Measurements from ENCODE around the gene TAS1R2. TPM values are rescaled to one million over a fixed set of nuclear protein-coding genes. Genes with fewer than 3 reads are reported as not detected.
"Not testable (repeated sequence)": the region's sequence is repeated elsewhere in the genome, so short reads cannot be mapped to it uniquely, and the experiment has no call there.

Gene TAS1R2
- total RNA-seq, 1 experiment from 2014 or later = not detected

- Histone ChIP-seq H2BK12ac (ENCODE audit: insufficient read length, low read depth, low read length) (no peak overlapping the region), H3K9me3 (ENCODE audit: control insufficient read depth, low read depth, low read length) (no peaks in the 10 kb centered on the region), H4K8ac (replicated peaks; ENCODE audit: insufficient read length, low read depth, low read length) (no peak overlapping the region), H3K23me2 (ENCODE audit: insufficient read length, low read depth, low read length, poor library complexity, severe bottlenecking) (no peaks in the 10 kb centered on the region), H4K5ac (ENCODE audit: insufficient read length, low read depth, low read length) (no peak overlapping the region), H3K14ac (ENCODE audit: insufficient read depth, low read length) (no peak overlapping the region), H3K4me2 (ENCODE audit: insufficient read depth, insufficient read length, low read length) (no peak overlapping the region), H4K91ac (ENCODE audit: insufficient read length, low read depth, low read length) (no peak overlapping the region), H4K20me1 (ENCODE audit: control insufficient read depth, insufficient read depth, insufficient read length) (no peaks in the 10 kb centered on the region), H2AFZ (ENCODE audit: low read length) (no peak overlapping the region), H3K27me3 (ENCODE audit: insufficient read depth, low read length) (no peaks in the 10 kb centered on the region), H2BK20ac (ENCODE audit: low read depth, low read length, poor library complexity, severe bottlenecking) (no peak overlapping the region), H2AK5ac (ENCODE audit: insufficient read length, low read length) (no peak overlapping the region), H3K27ac (ENCODE audit: insufficient read length, low read depth, low read length) (no peak overlapping the region), H3K79me2 (ENCODE audit: insufficient read depth, low read length) (no peaks in the 10 kb centered on the region), H2BK15ac (ENCODE audit: low read depth, low read length) (no peak overlapping the region), H3K23ac (ENCODE audit: insufficient read length, low read depth, low read length) (no peak overlapping the region), H3T11ph (ENCODE audit: low read length) (no peak overlapping the region), H3K4ac (ENCODE audit: low read depth, low read length) (no peak overlapping the region), H2BK120ac (ENCODE audit: low read depth, low read length, poor library complexity, severe bottlenecking) (no peak overlapping the region), H3K9ac (ENCODE audit: extremely low read depth, insufficient read length, low read length) (no peak overlapping the region), H3K18ac (ENCODE audit: insufficient read length, low read depth, low read length) (no peak overlapping the region), H3K56ac (ENCODE audit: insufficient read length, low read depth, low read length) (no peak overlapping the region), H2BK5ac (ENCODE audit: insufficient read length, low read length) (no peak overlapping the region), H3K4me1 (ENCODE audit: insufficient read depth, low read length) (no peaks in the 10 kb centered on the region), H3K79me1 (ENCODE audit: insufficient read depth, low read depth, low read length, poor library complexity, severe bottlenecking) (no peaks in the 10 kb centered on the region)
- no peak overlapping the region for H3K27ac Mint-ChIP-seq
- H3K4me3 Mint-ChIP-seq = no peak overlapping the region
- peaks cover 0 to 5% (median 0%) of the 10 kb centered on the region in 3 experiments; a peak in 3 of 7 replicates for H3K36me3 Mint-ChIP-seq (ENCODE audit: insufficient read depth in 1 of 3, low read depth in 3 of 3)
- no peaks in the 10 kb centered on the region for H3K9me3 Mint-ChIP-seq
- DNase-seq = no peak
- peaks cover 4 to 8% of the 10 kb centered on the region in 2 experiments for H3K4me1 Mint-ChIP-seq
- WGBS (ENCODE audit: extremely low coverage, insufficient read length, low lambda C conversion rate) = no CpG with 5 or more reads among the region's 10 CpGs
- TF ChIP-seq CTCF (conservative IDR thresholded peaks at IDR 0.05) = no peak
- H3K27me3 Mint-ChIP-seq (ENCODE audit: low read depth) = peaks cover 8% of the 10 kb centered on the region
Observed at GRCh38 chr1:18870957-18871356, 11.5 kb upstream of the TAS1R2 start.

- H2BK120ac ChIP-seq (ENCODE audit: low read depth, low read length, poor library complexity, severe bottlenecking); H3K4ac ChIP-seq (ENCODE audit: low read depth, low read length); H3K56ac ChIP-seq (ENCODE audit: insufficient read length, low read depth, low read length); H3K4me1 Mint-ChIP-seq; H2BK12ac ChIP-seq (ENCODE audit: insufficient read length, low read depth, low read length); H3K23me2 ChIP-seq (ENCODE audit: insufficient read length, low read depth, low read length, poor library complexity, severe bottlenecking); H3K4me3 Mint-ChIP-seq; H3K9me3 ChIP-seq (ENCODE audit: control insufficient read depth, low read depth, low read length); H2BK20ac ChIP-seq (ENCODE audit: low read depth, low read length, poor library complexity, severe bottlenecking); H3K36me3 Mint-ChIP-seq (ENCODE audit: insufficient read depth in 1 of 3, low read depth in 3 of 3); H3K27ac Mint-ChIP-seq; H3K27me3 ChIP-seq (ENCODE audit: insufficient read depth, low read length); H3K23ac ChIP-seq (ENCODE audit: insufficient read length, low read depth, low read length); H3K79me2 ChIP-seq (ENCODE audit: insufficient read depth, low read length); H2AK5ac ChIP-seq (ENCODE audit: insufficient read length, low read length); H4K91ac ChIP-seq (ENCODE audit: insufficient read length, low read depth, low read length); H3K9me3 Mint-ChIP-seq; H4K5ac ChIP-seq (ENCODE audit: insufficient read length, low read depth, low read length); H2BK15ac ChIP-seq (ENCODE audit: low read depth, low read length); H3K18ac ChIP-seq (ENCODE audit: insufficient read length, low read depth, low read length); H3K4me2 ChIP-seq (ENCODE audit: insufficient read depth, insufficient read length, low read length); H2AFZ ChIP-seq (ENCODE audit: low read length); H3K14ac ChIP-seq (ENCODE audit: insufficient read depth, low read length); H2BK5ac ChIP-seq (ENCODE audit: insufficient read length, low read length); H3K4me1 ChIP-seq (ENCODE audit: insufficient read depth, low read length); H4K8ac ChIP-seq (replicated peaks; ENCODE audit: insufficient read length, low read depth, low read length); H3K27ac ChIP-seq (ENCODE audit: insufficient read length, low read depth, low read length); H3K9ac ChIP-seq (ENCODE audit: extremely low read depth, insufficient read length, low read length); H4K20me1 ChIP-seq (ENCODE audit: control insufficient read depth, insufficient read depth, insufficient read length); H3T11ph ChIP-seq (ENCODE audit: low read length); H3K79me1 ChIP-seq (ENCODE audit: insufficient read depth, low read depth, low read length, poor library complexity, severe bottlenecking); DNase-seq: not testable (repeated sequence)
- no CpG with 5 or more reads among the region's 3 CpGs for WGBS (ENCODE audit: extremely low coverage, insufficient read length, low lambda C conversion rate)
- peaks cover 10% of the 10 kb centered on the region for H3K27me3 Mint-ChIP-seq (ENCODE audit: low read depth)
Observed at GRCh38 chr1:18870595-18870865, 11.1 kb upstream of the TAS1R2 start.

All from H9 (cell line).